ENCODE results near the gene PLXDC2. TPM values are rescaled to one million over a fixed set of nuclear protein-coding genes. Genes with fewer than 3 reads are reported as not detected.

The PLXDC2 gene
- total and polyA plus RNA-seq, 2 donors from 2014 or later, result 11.9 to 42.1 TPM

- Histone ChIP-seq H3K27me3 (ENCODE audit: control insufficient read depth, insufficient read depth, low read length) (no peaks in the 10 kb centered on the region), H3K36me3 (ENCODE audit: control insufficient read depth in 2 of 3, insufficient read depth in 3 of 3, low read length in 3 of 3) (no peaks in the 10 kb centered on the region), H3K27ac (ENCODE audit: low read depth in 2 of 2, low read length in 2 of 2) (no peak overlapping the region), H3K4me3 (ENCODE audit: low read length in 3 of 3) (no peak overlapping the region), H3K9ac (ENCODE audit: low read length in 3 of 3) (no peak overlapping the region), H3K4me1 (ENCODE audit: control insufficient read depth in 2 of 3, insufficient read depth in 2 of 3, low read depth in 1 of 3, low read length in 3 of 3) (no peaks in the 10 kb centered on the region), H3K9me3 (ENCODE audit: control insufficient read depth in 2 of 3, insufficient read depth in 1 of 3, low read length in 3 of 3) (no peaks in the 10 kb centered on the region)
- intact Hi-C loops (cut with DNase I), result no loop called here
- no peak for DNase-seq
- TF ChIP-seq CTCF (IDR thresholded peaks at IDR 0.05; ENCODE audit: borderline replicate concordance, extremely low read depth, insufficient read depth), result no peak
- peak; percentile 29 for FAIRE-seq
Measured at GRCh38 chr10:19876570-19876969, 60.3 kb downstream of the PLXDC2 start.

GRCh38 chr10:19877466-19878255, 61.4 kb downstream of the PLXDC2 start:
- Histone ChIP-seq H3K36me3 (ENCODE audit: control insufficient read depth in 2 of 3, insufficient read depth in 3 of 3, low read length in 3 of 3) (no peaks in the 10 kb centered on the region), H3K27me3 (ENCODE audit: control insufficient read depth, insufficient read depth, low read length) (no peaks in the 10 kb centered on the region), H3K4me3 (ENCODE audit: low read length in 3 of 3) (no peak overlapping the region), H3K9me3 (ENCODE audit: control insufficient read depth in 2 of 3, insufficient read depth in 1 of 3, low read length in 3 of 3) (no peaks in the 10 kb centered on the region), H3K4me1 (ENCODE audit: control insufficient read depth in 2 of 3, insufficient read depth in 2 of 3, low read depth in 1 of 3, low read length in 3 of 3) (no peaks in the 10 kb centered on the region), H3K9ac (ENCODE audit: low read length in 3 of 3) (no peak overlapping the region), H3K27ac (ENCODE audit: low read depth in 2 of 2, low read length in 2 of 2) (no peak overlapping the region)
- intact Hi-C loops (cut with DNase I), result no loop called here
- FAIRE-seq, result no peak
- no peak for TF ChIP-seq CTCF (IDR thresholded peaks at IDR 0.05; ENCODE audit: borderline replicate concordance, extremely low read depth, insufficient read depth)
- DNase-seq, result no peak

GRCh38 chr10:19882621-19883020, 66.4 kb downstream of the PLXDC2 start:
- FAIRE-seq, result no peak

More at GRCh38 chr10:19882621-19883020, 66.4 kb downstream of the PLXDC2 start:
- H3K27ac ChIP-seq (ENCODE audit: low read depth in 2 of 2, low read length in 2 of 2), result no peak overlapping the region
- H3K9me3 ChIP-seq (ENCODE audit: control insufficient read depth in 2 of 3, insufficient read depth in 1 of 3, low read length in 3 of 3), result no peaks in the 10 kb centered on the region
- no peaks in the 10 kb centered on the region for H3K27me3 ChIP-seq (ENCODE audit: control insufficient read depth, insufficient read depth, low read length)
- H3K36me3 ChIP-seq (ENCODE audit: control insufficient read depth in 2 of 3, insufficient read depth in 3 of 3, low read length in 3 of 3), result no peaks in the 10 kb centered on the region
- H3K9ac ChIP-seq (ENCODE audit: low read length in 3 of 3), result no peak overlapping the region
- no peak for TF ChIP-seq CTCF (IDR thresholded peaks at IDR 0.05; ENCODE audit: borderline replicate concordance, extremely low read depth, insufficient read depth)
- intact Hi-C loops (cut with DNase I), result no loop called here
- no peak for DNase-seq
- no peak overlapping the region for H3K4me3 ChIP-seq (ENCODE audit: low read length in 3 of 3)
- no peaks in the 10 kb centered on the region for H3K4me1 ChIP-seq (ENCODE audit: control insufficient read depth in 2 of 3, insufficient read depth in 2 of 3, low read depth in 1 of 3, low read length in 3 of 3)

All from kidney (tissue), 14 donors.